ENCODE measurements around the gene KLF11. TPM values are rescaled to one million over a fixed set of nuclear protein-coding genes. Genes with fewer than 3 reads are reported as not detected.

KLF11 gene
- total and polyA plus RNA-seq, 7 donors = 7.0 to 27.0 (median 11.8) TPM

DNA sequence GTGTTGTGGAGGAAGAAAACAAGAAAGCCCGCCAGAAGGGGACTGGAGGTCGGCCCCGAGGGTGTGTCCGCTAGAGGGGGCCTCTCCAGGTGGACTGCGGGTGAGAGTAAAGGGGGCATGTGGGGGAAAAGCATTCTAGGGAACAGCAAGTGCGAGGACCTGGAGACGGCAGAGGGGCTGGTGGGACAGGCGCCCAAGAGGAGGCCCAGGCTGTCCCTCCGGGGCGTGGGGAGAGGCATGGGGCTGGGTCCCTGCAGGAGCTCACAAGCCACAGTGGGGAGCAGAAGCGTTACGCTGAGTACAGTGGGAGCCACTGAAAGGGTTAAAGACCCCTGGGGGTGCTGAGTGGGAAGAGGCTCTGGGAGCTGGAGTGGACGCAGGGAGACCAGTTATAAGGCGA is 1.6 kb upstream of the KLF11 start:
- intact Hi-C loops (cut with DNase I) = loop anchor here in 1 of 2 donors (10.0 kb wide), 1 partner anchor 227 kb away; no protein-coding TSS in a partner anchor
- no peaks in the 10 kb centered on the region for H3K9me3 ChIP-seq
- H3K36me3 ChIP-seq (ENCODE audit: insufficient read depth in 1 of 2, low read depth in 1 of 2) = peaks cover 0 to 7% of the 10 kb centered on the region in 2 donors
- WGBS, 3 donors = 87 to 91% (median 88%) methylated on average over 14 of the region's 14 CpGs
- H3K4me3 ChIP-seq = peak overlapping the region; percentile 57
- H3K27me3 ChIP-seq (ENCODE audit: insufficient read depth in 3 of 3, low read length in 2 of 3) = no peaks in the 10 kb centered on the region
- no peak for DNase-seq
- peak overlapping the region; percentile 87 for H3K27ac ChIP-seq
- TF ChIP-seq CTCF (IDR thresholded peaks at IDR 0.05) = no peak
- ATAC-seq = no peak
- peaks cover 47% of the 10 kb centered on the region for H3K4me1 ChIP-seq

GRCh38 chr2:10042301-10043161 is 819 bp upstream of the KLF11 start:
- Histone ChIP-seq H3K9me3 (no peaks in the 10 kb centered on the region), H3K36me3 (ENCODE audit: insufficient read depth in 1 of 2, low read depth in 1 of 2) (peaks cover 0 to 16% of the 10 kb centered on the region in 2 donors), H3K27ac (peak overlapping the region; percentile 87), H3K4me1 (peaks cover 43% of the 10 kb centered on the region), H3K27me3 (ENCODE audit: insufficient read depth in 3 of 3, low read length in 2 of 3) (no peaks in the 10 kb centered on the region), H3K4me3 (peak overlapping the region; percentile 57)
- 41 to 45% (median 42%) methylated on average over 47 to 54 of the region's 54 CpGs for WGBS, 3 donors
- peak in 3 of 4 donors; percentile 2 to 32 (median 15) for ATAC-seq
- DNase-seq = peak; percentile 88 to 92
- TF ChIP-seq CTCF (IDR thresholded peaks at IDR 0.05) = no peak
- intact Hi-C loops (cut with DNase I) = loop anchor here in 1 of 2 donors (10.0 kb wide), 1 partner anchor 228 kb away; no protein-coding TSS in a partner anchor

DNA sequence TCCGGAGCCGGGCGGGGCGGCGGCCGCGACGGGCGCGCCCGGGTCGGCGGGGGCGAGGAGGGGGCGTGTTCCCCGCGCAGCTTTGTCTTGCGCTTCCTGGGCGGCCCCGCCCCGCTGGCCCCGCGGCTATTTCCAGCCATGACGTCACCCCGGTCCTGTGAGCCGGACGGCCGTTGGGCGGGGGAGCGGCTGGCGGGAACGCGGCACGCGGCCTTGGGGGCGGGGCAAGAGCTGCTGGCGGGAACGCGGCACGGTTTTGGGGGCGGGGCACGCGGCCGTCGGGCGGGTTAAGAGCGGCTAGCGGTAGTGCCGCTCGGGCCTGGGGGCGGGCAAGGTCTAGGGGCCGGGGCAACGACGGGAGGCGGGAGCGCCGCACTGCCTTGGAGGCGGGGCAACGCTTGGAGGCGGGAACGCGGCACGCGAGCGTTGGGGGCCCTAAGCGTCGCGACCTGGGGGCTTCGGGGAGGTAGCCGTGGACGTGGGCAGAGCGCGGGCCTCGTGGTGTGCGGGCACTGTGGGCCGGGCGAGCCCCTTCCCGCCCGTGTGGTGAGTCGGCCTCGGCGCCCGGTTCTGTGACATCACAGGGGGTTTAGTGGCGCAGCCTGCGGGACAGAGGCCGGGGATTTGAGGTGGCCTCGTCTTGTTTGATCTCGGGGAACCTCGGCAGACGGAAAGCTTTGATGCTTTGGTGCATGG is 704 bp downstream of the KLF11 start:
- peak overlapping the region; percentile 63 for H3K4me3 ChIP-seq
- H3K36me3 ChIP-seq (ENCODE audit: insufficient read depth in 1 of 2, low read depth in 1 of 2) = peaks cover 5 to 28% of the 10 kb centered on the region in 2 donors
- 11 to 18% (median 14%) methylated on average over 52 to 71 of the region's 90 CpGs for WGBS, 3 donors
- no peaks in the 10 kb centered on the region for H3K9me3 ChIP-seq
- DNase-seq (peak; percentile 99), ATAC-seq (peak; percentile 78 to 82 (median 78))
- H3K27me3 ChIP-seq (ENCODE audit: insufficient read depth in 3 of 3, low read length in 2 of 3) = no peaks in the 10 kb centered on the region
- peaks cover 41% of the 10 kb centered on the region for H3K4me1 ChIP-seq
- intact Hi-C loops (cut with DNase I) = loop anchor here in 1 of 2 donors (10.0 kb wide), 1 partner anchor 229 kb away; no protein-coding TSS in a partner anchor
- peak overlapping the region; percentile 94 for H3K27ac ChIP-seq
- TF ChIP-seq CTCF (IDR thresholded peaks at IDR 0.05) = no peak

- Histone ChIP-seq H3K27me3 (ENCODE audit: insufficient read depth in 3 of 3, low read length in 2 of 3) (no peaks in the 10 kb centered on the region), H3K27ac (peak overlapping the region; percentile 94), H3K4me3 (peak overlapping the region; percentile 63), H3K9me3 (no peaks in the 10 kb centered on the region), H3K36me3 (ENCODE audit: insufficient read depth in 1 of 2, low read depth in 1 of 2) (peaks cover 8 to 38% of the 10 kb centered on the region in 2 donors), H3K4me1 (peaks cover 24% of the 10 kb centered on the region)
- intact Hi-C loops (cut with DNase I) = loop anchor here (5.0 to 10.0 kb wide), 2 partner anchors 231 to 243 kb away; no protein-coding TSS in a partner anchor
- 62 to 78% (median 63%) methylated on average over 20 of the region's 20 CpGs for WGBS, 3 donors
- no peak for ATAC-seq
- no peak for TF ChIP-seq CTCF (IDR thresholded peaks at IDR 0.05)
- peak in 1 of 2 donors; percentile 58 for DNase-seq
Observed at GRCh38 chr2:10045561-10046355, 2.4 kb downstream of the KLF11 start.
